Coronary artery (tissue), 2 donors: ENCODE measurements around the gene GPC4.
"Not testable (repeated sequence)": the region's sequence is repeated elsewhere in the genome, so short reads cannot be mapped to it uniquely, and the experiment has no call there.

Experiments
- DNase-seq: peaks from one replicate; pipeline ENCODE4 v3.0.0-alpha.2; 2017; ENCODE audit warnings: low spot score
- H3K27ac ChIP-seq, 2 donors: fragments of 200-600 bp; sonication (generic); one replicate each; pipeline ENCODE4 v1.5.1; 2016 to 2019
- H3K4me3 ChIP-seq: fragments of 200-600 bp; sonication (generic); 2 replicates; pipeline ENCODE4 v1.5.1; 2016; ENCODE audit warnings: mild to moderate bottlenecking, moderate library complexity
- CTCF ChIP-seq: fragments of 200-600 bp; sonication (generic); IDR thresholded peaks from one replicate; pipeline ENCODE4 v1.5.1; 2019; ENCODE audit warnings: antibody characterized with exemption

The GPC4 gene

GRCh38 chrX:133297284-133297683 is 118.0 kb downstream of the GPC4 start:
- Histone ChIP-seq H3K27ac (no peak overlapping the region), H3K4me3 (no peak overlapping the region)
- no peak for TF ChIP-seq CTCF
- no peak for DNase-seq

DNA sequence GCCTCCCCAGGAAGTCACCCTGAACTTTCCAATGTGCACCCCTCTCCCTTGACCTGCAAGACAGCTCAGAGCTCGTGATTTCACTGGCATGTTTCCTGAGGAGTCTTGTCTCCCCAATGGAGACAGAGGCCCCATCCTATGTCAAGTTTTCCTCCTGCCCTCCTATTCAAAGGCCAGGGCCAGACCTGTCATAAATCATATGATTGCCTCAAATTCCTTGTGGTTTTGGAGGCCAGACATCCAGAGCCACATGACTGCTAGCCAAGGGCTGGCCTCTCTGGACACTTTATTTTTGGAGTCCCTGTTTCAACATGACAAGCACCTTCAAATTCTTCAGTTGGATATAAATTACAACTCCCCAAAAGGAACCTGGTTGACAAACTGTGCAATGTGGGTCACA is 121.2 kb downstream of the GPC4 start:
- DNase-seq: no peak
- no peak for TF ChIP-seq CTCF
- H3K4me3 ChIP-seq: no peak overlapping the region
- H3K27ac ChIP-seq: no peak overlapping the region

GRCh38 chrX:133290076-133290475 is 125.2 kb downstream of the GPC4 start:
- TF ChIP-seq CTCF: no peak
- Histone ChIP-seq H3K4me3 (no peak overlapping the region), H3K27ac (no peak overlapping the region)
- DNase-seq: no peak

- no peak for DNase-seq
Observed at GRCh38 chrX:133287860-133288259, 127.4 kb downstream of the GPC4 start.

DNA sequence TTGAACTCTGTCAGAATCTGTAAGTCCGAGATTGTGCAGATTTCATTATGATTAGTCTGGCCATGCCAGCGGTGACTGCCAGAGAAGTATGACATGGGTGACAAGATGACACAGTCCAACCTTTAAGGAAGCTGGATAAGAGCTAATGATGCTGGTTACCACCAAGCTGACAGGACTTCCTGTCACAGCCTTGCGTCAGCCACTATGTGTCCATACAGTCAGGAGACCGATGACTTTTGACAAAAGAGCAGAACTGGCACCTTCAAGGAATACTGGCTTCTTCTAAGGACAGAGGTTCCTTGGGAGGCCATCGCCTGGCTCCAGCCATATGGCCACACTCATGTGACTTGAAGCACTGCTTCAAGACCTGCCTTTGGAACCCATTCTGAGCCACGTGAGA is 129.9 kb downstream of the GPC4 start:
- Histone ChIP-seq H3K27ac (no peak overlapping the region), H3K4me3 (no peak overlapping the region)
- no peak for DNase-seq
- TF ChIP-seq CTCF: no peak

More at GRCh38 chrX:133287860-133288259, 127.4 kb downstream of the GPC4 start:
- Histone ChIP-seq H3K4me3 (no peak overlapping the region), H3K27ac (no peak overlapping the region)
- TF ChIP-seq CTCF: no peak

GRCh38 chrX:133279112-133279730 is 136.1 kb downstream of the GPC4 start:
- not testable (repeated sequence) for H3K27ac ChIP-seq, H3K4me3 ChIP-seq, DNase-seq

- Histone ChIP-seq H3K27ac (no peak overlapping the region), H3K4me3 (no peak overlapping the region)
- no peak for TF ChIP-seq CTCF
- no peak for DNase-seq
Observed at GRCh38 chrX:133273180-133273579, 142.1 kb downstream of the GPC4 start.

- no peak overlapping the region for H3K27ac ChIP-seq
- no peak for DNase-seq
- no peak for TF ChIP-seq CTCF
- no peak overlapping the region for H3K4me3 ChIP-seq
Observed at GRCh38 chrX:133269168-133269567, 146.1 kb downstream of the GPC4 start.
